ENCODE data around the gene DHX30. TPM values are rescaled to one million over a fixed set of nuclear protein-coding genes. Genes with fewer than 3 reads are reported as not detected.
A peak's percentile ranks its signal among the peaks of the same experiment; 100 is the strongest.
"Not testable (repeated sequence)": the region's sequence is repeated elsewhere in the genome, so short reads cannot be mapped to it uniquely, and the experiment has no call there.

DHX30 gene
- total RNA-seq, 1 experiment from 2014 or later, result 75.4 TPM

GRCh38 chr3:47817609-47818008 lies 14.7 kb downstream of the DHX30 start:
- H3K36me3 Mint-ChIP-seq (ENCODE audit: insufficient read depth, unreplicated experiment), result no peaks in the 10 kb centered on the region

GRCh38 chr3:47824541-47825473 lies 21.9 kb downstream of the DHX30 start:
- no TSS peak for BruUV-seq (replicated peaks)
- H3K27ac Mint-ChIP-seq (ENCODE audit: unreplicated experiment), result peak overlapping the region; percentile 1
- intact Hi-C loops (cut with micrococcal nuclease; ENCODE audit: unreplicated experiment), result no loop called here
- peaks cover 10% of the 10 kb centered on the region for H3K4me1 Mint-ChIP-seq (ENCODE audit: low read depth, unreplicated experiment)
- peak; percentile 49 for TF ChIP-seq CTCF (IDR thresholded peaks at IDR 0.05; ENCODE audit: unreplicated experiment)
- no peaks in the 10 kb centered on the region for H3K9me3 Mint-ChIP-seq (ENCODE audit: low read depth, unreplicated experiment)
- peak; percentile 88 for DNase-seq
- H3K4me3 Mint-ChIP-seq (ENCODE audit: low read depth, unreplicated experiment), result peak overlapping the region; percentile 84
- no peaks in the 10 kb centered on the region for H3K27me3 Mint-ChIP-seq (ENCODE audit: unreplicated experiment)
- H3K36me3 Mint-ChIP-seq (ENCODE audit: insufficient read depth, unreplicated experiment), result peaks cover 40% of the 10 kb centered on the region
- CTCF ChIA-PET, result interaction anchor here (0.6 to 2.4 kb wide), 8 partner anchors 13 to 789 kb away, joined by 3 to 20 read pairs (median 4); no protein-coding TSS in a partner anchor

More at GRCh38 chr3:47817609-47818008, 14.7 kb downstream of the DHX30 start:
- Mint-ChIP-seq H3K4me3 (ENCODE audit: low read depth, unreplicated experiment) (no peak overlapping the region), H3K27ac (ENCODE audit: unreplicated experiment) (no peak overlapping the region), H3K9me3 (ENCODE audit: low read depth, unreplicated experiment) (no peaks in the 10 kb centered on the region), H3K27me3 (ENCODE audit: unreplicated experiment) (no peaks in the 10 kb centered on the region), H3K4me1 (ENCODE audit: low read depth, unreplicated experiment) (no peaks in the 10 kb centered on the region)
- DNase-seq, result no peak
- BruUV-seq (replicated peaks), result no TSS peak
- intact Hi-C loops (cut with micrococcal nuclease; ENCODE audit: unreplicated experiment), result no loop called here
- no peak for TF ChIP-seq CTCF (IDR thresholded peaks at IDR 0.05; ENCODE audit: unreplicated experiment)
- CTCF ChIA-PET, result no interaction called here

- Mint-ChIP-seq H3K4me1 (ENCODE audit: low read depth, unreplicated experiment) (peaks cover 10% of the 10 kb centered on the region), H3K4me3 (ENCODE audit: low read depth, unreplicated experiment) (peak overlapping the region; percentile 84), H3K27ac (ENCODE audit: unreplicated experiment) (peak overlapping the region; percentile 1), H3K27me3 (ENCODE audit: unreplicated experiment) (no peaks in the 10 kb centered on the region), H3K9me3 (ENCODE audit: low read depth, unreplicated experiment) (no peaks in the 10 kb centered on the region), H3K36me3 (ENCODE audit: insufficient read depth, unreplicated experiment) (peaks cover 43% of the 10 kb centered on the region)
- no peak for DNase-seq
- intact Hi-C loops (cut with micrococcal nuclease; ENCODE audit: unreplicated experiment), result no loop called here
- CTCF ChIA-PET, result interaction anchor here (0.6 to 2.4 kb wide), 8 partner anchors 12 to 788 kb away, joined by 3 to 20 read pairs (median 6); no protein-coding TSS in a partner anchor
- no TSS peak for BruUV-seq (replicated peaks)
- no peak for TF ChIP-seq CTCF (IDR thresholded peaks at IDR 0.05; ENCODE audit: unreplicated experiment)
Observed at GRCh38 chr3:47825590-47825989, 22.7 kb downstream of the DHX30 start.

GRCh38 chr3:47829482-47829881 lies 26.5 kb downstream of the DHX30 start:
- BruUV-seq (replicated peaks); DNase-seq; CTCF ChIA-PET; H3K27ac Mint-ChIP-seq (ENCODE audit: unreplicated experiment); H3K27me3 Mint-ChIP-seq (ENCODE audit: unreplicated experiment); intact Hi-C loops (cut with micrococcal nuclease; ENCODE audit: unreplicated experiment); H3K9me3 Mint-ChIP-seq (ENCODE audit: low read depth, unreplicated experiment); H3K4me3 Mint-ChIP-seq (ENCODE audit: low read depth, unreplicated experiment): not testable (repeated sequence)
- H3K36me3 Mint-ChIP-seq (ENCODE audit: insufficient read depth, unreplicated experiment), result peaks cover 70% of the 10 kb centered on the region
- peaks cover 10% of the 10 kb centered on the region for H3K4me1 Mint-ChIP-seq (ENCODE audit: low read depth, unreplicated experiment)

Measured in Calu3 (cell line).